ENCODE data around the gene KRTAP21-3.

DNA sequence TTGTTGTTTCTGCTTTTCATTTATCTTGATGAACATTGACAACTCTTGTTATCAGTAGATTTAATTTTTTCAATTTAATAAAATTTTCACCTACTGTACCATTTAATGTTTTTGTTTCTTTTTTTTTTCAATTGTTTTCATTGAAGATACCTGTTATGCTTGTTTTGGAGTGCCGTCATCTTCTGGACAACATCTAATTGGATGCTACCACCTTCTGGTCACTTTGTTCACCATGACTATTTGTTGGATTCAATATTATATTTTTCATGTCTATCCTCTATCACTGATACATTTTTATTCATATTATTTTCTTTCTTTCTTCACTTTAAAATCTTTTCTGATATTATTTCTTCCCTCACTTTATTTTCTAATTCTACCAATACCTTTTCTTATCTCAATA is 14.4 kb upstream of the KRTAP21-3 start:
- TF ChIP-seq CTCF (IDR thresholded peaks at IDR 0.05) (no peak; the same call in 1 of the 2 replicates), POLR2AphosphoS5 (IDR thresholded peaks at IDR 0.05; ENCODE audit: low read depth, low read length) (no peak), TCF7L2 (IDR thresholded peaks at IDR 0.05; ENCODE audit: low read depth, low read length) (no peak)
- TF ChIP-seq, protein P1, sequence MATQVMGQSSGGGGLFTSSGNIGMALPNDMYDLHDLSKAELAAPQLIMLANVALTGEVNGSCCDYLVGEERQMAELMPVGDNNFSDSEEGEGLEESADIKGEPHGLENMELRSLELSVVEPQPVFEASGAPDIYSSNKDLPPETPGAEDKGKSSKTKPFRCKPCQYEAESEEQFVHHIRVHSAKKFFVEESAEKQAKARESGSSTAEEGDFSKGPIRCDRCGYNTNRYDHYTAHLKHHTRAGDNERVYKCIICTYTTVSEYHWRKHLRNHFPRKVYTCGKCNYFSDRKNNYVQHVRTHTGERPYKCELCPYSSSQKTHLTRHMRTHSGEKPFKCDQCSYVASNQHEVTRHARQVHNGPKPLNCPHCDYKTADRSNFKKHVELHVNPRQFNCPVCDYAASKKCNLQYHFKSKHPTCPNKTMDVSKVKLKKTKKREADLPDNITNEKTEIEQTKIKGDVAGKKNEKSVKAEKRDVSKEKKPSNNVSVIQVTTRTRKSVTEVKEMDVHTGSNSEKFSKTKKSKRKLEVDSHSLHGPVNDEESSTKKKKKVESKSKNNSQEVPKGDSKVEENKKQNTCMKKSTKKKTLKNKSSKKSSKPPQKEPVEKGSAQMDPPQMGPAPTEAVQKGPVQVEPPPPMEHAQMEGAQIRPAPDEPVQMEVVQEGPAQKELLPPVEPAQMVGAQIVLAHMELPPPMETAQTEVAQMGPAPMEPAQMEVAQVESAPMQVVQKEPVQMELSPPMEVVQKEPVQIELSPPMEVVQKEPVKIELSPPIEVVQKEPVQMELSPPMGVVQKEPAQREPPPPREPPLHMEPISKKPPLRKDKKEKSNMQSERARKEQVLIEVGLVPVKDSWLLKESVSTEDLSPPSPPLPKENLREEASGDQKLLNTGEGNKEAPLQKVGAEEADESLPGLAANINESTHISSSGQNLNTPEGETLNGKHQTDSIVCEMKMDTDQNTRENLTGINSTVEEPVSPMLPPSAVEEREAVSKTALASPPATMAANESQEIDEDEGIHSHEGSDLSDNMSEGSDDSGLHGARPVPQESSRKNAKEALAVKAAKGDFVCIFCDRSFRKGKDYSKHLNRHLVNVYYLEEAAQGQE (IDR thresholded peaks at IDR 0.05; ENCODE audit: insufficient read depth in 1 of 2, low read depth in 2 of 2, low read length in 1 of 2) = no peak

All from Panc1 (cell line).